HG02870 (cell line): Measurements from ENCODE around the gene RFX1.
"Not testable (repeated sequence)": the region's sequence is repeated elsewhere in the genome, so short reads cannot be mapped to it uniquely, and the experiment has no call there.

Experiments
- ATAC-seq: cut with Tn5 transposase; IDR thresholded peaks from one replicate; pipeline ENCODE4 v1.9.1; 2021; ENCODE audit warnings: mild to moderate bottlenecking, moderate library complexity; ENCODE audit not compliant: unreplicated experiment

RFX1 gene

GRCh38 chr19:13938301-13939064 is 67.6 kb downstream of the RFX1 start, which contains the start of gene PODNL1:
TSS of gene PODNL1 (minus strand) at chr19:13938417. CDS start at chr19:13938181, 236 bp downstream.
- no peak for ATAC-seq

- no peak for ATAC-seq
Measured at GRCh38 chr19:13937479-13938300, 68.4 kb downstream of the RFX1 start.

- no peak for ATAC-seq
Measured at GRCh38 chr19:13935765-13936510, 70.2 kb downstream of the RFX1 start.

- ATAC-seq, result no peak
Measured at GRCh38 chr19:13934785-13935109, 71.4 kb downstream of the RFX1 start.

GRCh38 chr19:13932911-13933393 is 73.2 kb downstream of the RFX1 start:
- no peak for ATAC-seq

GRCh38 chr19:13932149-13932637 is 73.9 kb downstream of the RFX1 start:
- no peak for ATAC-seq

GRCh38 chr19:13931391-13932148 is 74.5 kb downstream of the RFX1 start:
- ATAC-seq, result no peak

- no peak for ATAC-seq
Measured at GRCh38 chr19:13930402-13930801, 75.7 kb downstream of the RFX1 start.

- ATAC-seq, result no peak
Measured at GRCh38 chr19:13929956-13930355, 76.2 kb downstream of the RFX1 start.

GRCh38 chr19:13929340-13929739 is 76.8 kb downstream of the RFX1 start:
- ATAC-seq, result no peak

- ATAC-seq, result no peak
Measured at GRCh38 chr19:13926715-13927114, 79.4 kb downstream of the RFX1 start.

GRCh38 chr19:13926010-13926409 is 80.1 kb downstream of the RFX1 start:
- no peak for ATAC-seq

- ATAC-seq, result no peak
Measured at GRCh38 chr19:13923194-13923987, 82.7 kb downstream of the RFX1 start.

- ATAC-seq, result not testable (repeated sequence)
Measured at GRCh38 chr19:13922118-13922517, 84.0 kb downstream of the RFX1 start.

GRCh38 chr19:13920940-13921747 is 85.0 kb downstream of the RFX1 start:
- ATAC-seq, result no peak

- no peak for ATAC-seq
Measured at GRCh38 chr19:13920524-13920923, 85.6 kb downstream of the RFX1 start.

- no peak for ATAC-seq
Measured at GRCh38 chr19:13918726-13919411, 87.3 kb downstream of the RFX1 start.

GRCh38 chr19:13917888-13918406 is 88.2 kb downstream of the RFX1 start:
- no peak for ATAC-seq
